Gastroesophageal sphincter (tissue), 4 donors: ENCODE data around the gene EFL1. TPM values are rescaled to one million over a fixed set of nuclear protein-coding genes. Genes with fewer than 3 reads are reported as not detected.

Experiments
- ATAC-seq: fragments of 150-250 bp; one replicate; pipeline ENCODE4 v1.9.1; 2016; ENCODE audit warnings: mild to moderate bottlenecking, moderate library complexity
- H3K27ac ChIP-seq, 4 donors: fragments of 200-600 bp; sonication (generic) in 3 of 4; 1 replicate in 3 of 4; 2 replicates in 1 of 4; pipeline ENCODE4 v1.5.1; 2016 to 2019
- H3K27me3 ChIP-seq: fragments of 200-600 bp; sonication (generic); one replicate; pipeline ENCODE4 v1.5.1; 2019
- H3K36me3 ChIP-seq, 2 donors: fragments of 200-600 bp; sonication (generic); one replicate each; pipeline ENCODE4 v1.5.1; 2019; ENCODE audit warnings: control low read depth in 1 of 2
- H3K4me1 ChIP-seq, 3 donors: fragments of 200-600 bp; sonication (generic); 1 replicate in 2 of 3; 2 replicates in 1 of 3; pipeline ENCODE4 v1.5.1; 2016 to 2019; ENCODE audit warnings: control low read depth in 2 of 3
- H3K4me3 ChIP-seq, 2 donors: fragments of 200-600 bp; sonication (generic); one replicate each; pipeline ENCODE4 v1.5.1; 2019; ENCODE audit warnings: mild to moderate bottlenecking in 1 of 2, moderate library complexity in 1 of 2
- H3K9me3 ChIP-seq, 3 donors: fragments of 200-600 bp; sonication (generic); one replicate each; pipeline ENCODE4 v1.5.1; 2017 to 2019; ENCODE audit warnings: control low read depth in 2 of 3
- CTCF ChIP-seq, 4 experiments: fragments of 200-600 bp in 2 of 4; fragments of 450-650 bp in 2 of 4; sonication (generic) in 1 of 4; IDR thresholded peaks; one replicate each; pipeline ENCODE4 v1.5.1; 2017 to 2019; ENCODE audit warnings: antibody characterized with exemption in 4 of 4, mild to moderate bottlenecking in 2 of 4, moderate library complexity in 2 of 4
- EP300 ChIP-seq: sonication (generic); formaldehyde crosslinking; IDR thresholded peaks from one replicate; pipeline ENCODE4 v1.6.1; 2017; ENCODE audit warnings: antibody characterized with exemption, mild to moderate bottlenecking
- POLR2A ChIP-seq, 2 donors: fragments of 450-650 bp; IDR thresholded peaks; one replicate each; pipeline ENCODE4 v1.6.1; 2017; ENCODE audit warnings: antibody characterized with exemption in 2 of 2, mild to moderate bottlenecking in 2 of 2, moderate library complexity in 1 of 2
- POLR2AphosphoS5 ChIP-seq: sonication (generic); formaldehyde crosslinking; IDR thresholded peaks from one replicate; pipeline ENCODE4 v1.6.1; 2017; ENCODE audit warnings: antibody characterized with exemption
- WGBS, 2 donors: methylation state at CpG; one replicate each; pipeline ENCODE4 v1.1.5; 2018; ENCODE audit warnings: low coverage in 1 of 2; 5-methylcytosine and 5-hydroxymethylcytosine counted together
- total RNA-seq, 4 donors: library from RNA; depleted of rRNA; stranded (reverse); fragments of >200 nt; gene quantifications; one replicate each; pipeline ENCODE4 v1.1.0, GENCODE V29; 2016

Gene EFL1
- total RNA-seq, 4 donors from 2014 or later = 12.1 to 17.7 (median 15.5) TPM

DNA sequence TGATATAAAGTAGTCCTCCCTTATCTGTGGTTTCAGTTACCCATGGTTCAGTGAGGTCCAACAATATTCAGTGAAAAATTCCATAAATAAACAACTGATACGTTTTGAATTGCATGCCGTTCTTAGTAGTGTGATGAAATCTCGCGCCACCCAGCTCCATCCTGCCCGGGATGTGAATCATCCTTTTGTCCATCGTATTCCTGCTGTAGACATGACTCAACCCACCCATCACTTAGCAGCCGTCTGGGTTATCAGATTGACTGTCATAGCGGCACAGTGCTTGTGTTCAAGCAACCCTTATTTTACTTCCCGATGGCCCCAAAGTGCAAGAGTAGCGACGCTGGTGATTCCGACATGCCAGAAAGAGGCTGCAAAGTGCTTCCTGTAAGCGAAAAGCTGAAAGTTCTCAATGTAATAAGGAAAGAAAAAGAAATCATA lies 168.7 kb downstream of the EFL1 start:
- Histone ChIP-seq H3K4me1 (no peaks in the 10 kb centered on the region), H3K36me3 (no peaks in the 10 kb centered on the region), H3K27ac (no peak overlapping the region), H3K27me3 (peaks cover 6% of the 10 kb centered on the region), H3K9me3 (no peaks in the 10 kb centered on the region), H3K4me3 (no peak overlapping the region)
- TF ChIP-seq POLR2AphosphoS5 (no peak), POLR2A (IDR thresholded peaks at IDR 0.05) (no peak), CTCF (IDR thresholded peaks at IDR 0.05) (no peak)
- 75% methylated on average over 11 to 13 of the region's 13 CpGs for WGBS, 2 donors
- ATAC-seq = no peak

DNA sequence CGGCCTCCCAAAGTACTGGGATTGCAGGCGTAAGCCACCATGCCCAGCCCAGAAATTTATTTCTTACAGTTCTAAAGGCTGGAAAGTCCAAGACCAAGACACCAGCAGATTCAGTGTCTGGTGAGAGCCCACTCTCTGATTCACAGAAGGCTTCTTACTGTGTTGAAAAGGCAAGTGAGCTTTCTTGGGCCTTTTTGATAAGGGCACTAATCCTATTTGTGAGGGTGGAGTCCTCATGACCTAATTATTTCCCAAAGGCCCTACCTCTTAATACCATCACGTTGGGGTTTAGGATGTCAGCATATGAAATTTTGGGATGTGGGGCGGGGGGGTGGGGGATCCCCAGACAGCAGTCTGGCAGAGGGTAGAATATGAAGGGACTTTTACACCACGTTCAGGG lies 169.2 kb downstream of the EFL1 start:
- ATAC-seq = no peak
- no peak overlapping the region for H3K4me3 ChIP-seq
- TF ChIP-seq CTCF (IDR thresholded peaks at IDR 0.05) (no peak), POLR2A (IDR thresholded peaks at IDR 0.05) (no peak), EP300 (no peak), POLR2AphosphoS5 (no peak)
- peaks cover 6% of the 10 kb centered on the region for H3K27me3 ChIP-seq
- WGBS, 2 donors = 57 to 81% methylated on average over 2 to 3 of the region's 5 CpGs
- H3K4me1 ChIP-seq = no peaks in the 10 kb centered on the region
- H3K9me3 ChIP-seq = no peaks in the 10 kb centered on the region
- H3K36me3 ChIP-seq = no peaks in the 10 kb centered on the region
- H3K27ac ChIP-seq = no peak overlapping the region

DNA sequence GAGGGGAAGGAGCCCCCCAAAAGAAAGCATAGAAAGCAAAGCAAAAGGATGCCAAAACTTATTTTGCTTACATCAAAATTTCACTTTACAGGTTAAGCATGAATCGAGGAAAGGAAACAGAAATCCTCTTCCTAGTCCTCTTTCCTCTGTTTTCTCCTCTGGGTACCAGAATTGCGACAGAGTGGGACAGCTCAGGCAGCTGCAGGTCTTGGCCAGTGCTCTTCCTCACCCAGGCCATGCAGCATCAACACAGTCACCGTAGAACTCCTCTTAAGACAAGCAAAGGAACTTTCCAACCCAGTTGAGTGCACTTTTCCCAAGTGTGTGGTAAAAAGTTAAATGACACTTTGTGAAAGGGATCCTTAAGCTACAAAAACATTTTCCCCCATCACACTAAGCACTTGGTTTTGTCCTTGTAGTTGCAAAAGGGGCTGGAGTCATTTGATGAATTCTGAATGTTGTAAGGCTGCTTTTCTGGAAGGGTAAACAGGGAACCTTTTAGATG lies 170.8 kb downstream of the EFL1 start:
- no peak for ATAC-seq
- H3K27me3 ChIP-seq = peaks cover 6% of the 10 kb centered on the region
- no peaks in the 10 kb centered on the region for H3K4me1 ChIP-seq
- TF ChIP-seq POLR2AphosphoS5 (no peak), POLR2A (IDR thresholded peaks at IDR 0.05) (no peak), CTCF (IDR thresholded peaks at IDR 0.05) (no peak), EP300 (no peak)
- H3K36me3 ChIP-seq = no peaks in the 10 kb centered on the region
- H3K9me3 ChIP-seq = no peaks in the 10 kb centered on the region
- 64 to 100% methylated on average over 1 to 3 of the region's 3 CpGs for WGBS, 2 donors
- no peak overlapping the region for H3K4me3 ChIP-seq
- no peak overlapping the region for H3K27ac ChIP-seq

DNA sequence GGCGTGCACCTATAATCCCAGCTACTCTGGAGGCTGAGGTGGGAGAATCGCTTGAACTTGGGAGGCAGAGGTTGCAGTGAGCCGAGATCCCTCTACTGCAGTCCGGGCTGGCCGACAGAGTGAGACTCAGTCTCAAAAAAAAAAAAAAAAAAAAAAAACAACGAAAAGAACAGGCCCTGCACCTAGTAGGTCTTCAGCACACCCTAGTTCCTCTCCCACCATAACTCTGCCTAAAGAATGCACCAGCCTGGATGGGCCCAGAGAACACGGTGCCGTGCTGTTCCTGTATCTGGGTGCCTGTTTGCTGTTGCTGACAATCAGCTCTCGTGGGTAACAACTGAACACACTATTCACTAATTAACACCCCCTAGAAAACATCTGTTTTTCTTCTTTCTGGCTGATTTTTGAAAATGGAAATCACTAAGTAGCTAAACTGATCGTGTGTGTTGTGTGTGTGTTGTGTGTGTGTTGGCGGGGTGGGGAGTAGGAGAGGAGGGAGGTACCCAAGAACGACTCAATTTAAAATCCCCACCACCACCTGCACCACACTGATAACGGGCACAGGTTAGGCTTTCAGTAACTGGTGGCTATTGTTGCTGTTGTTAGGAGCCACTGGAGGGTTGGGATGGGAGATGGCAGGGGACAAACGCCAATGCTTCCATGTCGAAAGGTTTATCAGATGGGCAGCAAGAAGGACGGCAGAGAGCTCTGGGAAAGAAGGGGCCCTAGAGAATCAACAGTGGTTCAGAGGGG lies 176.1 kb downstream of the EFL1 start:
- Histone ChIP-seq H3K36me3 (no peaks in the 10 kb centered on the region), H3K4me1 (no peaks in the 10 kb centered on the region), H3K27me3 (peaks cover 5% of the 10 kb centered on the region), H3K27ac (no peak overlapping the region), H3K9me3 (no peaks in the 10 kb centered on the region), H3K4me3 (no peak overlapping the region)
- TF ChIP-seq EP300 (no peak), CTCF (IDR thresholded peaks at IDR 0.05) (no peak), POLR2AphosphoS5 (no peak), POLR2A (IDR thresholded peaks at IDR 0.05) (no peak)
- no peak for ATAC-seq
- WGBS, 2 donors = 87 to 100% methylated on average over 3 to 6 of the region's 16 CpGs
